Suppressor macrophage treated with lipopolysaccharide for 4 hours (primary cell): ENCODE measurements around the gene ITM2C.

ENCODE experiments used
- DNase-seq: peaks from one replicate; pipeline ENCODE4 v3.0.0-alpha.2; 2020

The ITM2C gene

DNA sequence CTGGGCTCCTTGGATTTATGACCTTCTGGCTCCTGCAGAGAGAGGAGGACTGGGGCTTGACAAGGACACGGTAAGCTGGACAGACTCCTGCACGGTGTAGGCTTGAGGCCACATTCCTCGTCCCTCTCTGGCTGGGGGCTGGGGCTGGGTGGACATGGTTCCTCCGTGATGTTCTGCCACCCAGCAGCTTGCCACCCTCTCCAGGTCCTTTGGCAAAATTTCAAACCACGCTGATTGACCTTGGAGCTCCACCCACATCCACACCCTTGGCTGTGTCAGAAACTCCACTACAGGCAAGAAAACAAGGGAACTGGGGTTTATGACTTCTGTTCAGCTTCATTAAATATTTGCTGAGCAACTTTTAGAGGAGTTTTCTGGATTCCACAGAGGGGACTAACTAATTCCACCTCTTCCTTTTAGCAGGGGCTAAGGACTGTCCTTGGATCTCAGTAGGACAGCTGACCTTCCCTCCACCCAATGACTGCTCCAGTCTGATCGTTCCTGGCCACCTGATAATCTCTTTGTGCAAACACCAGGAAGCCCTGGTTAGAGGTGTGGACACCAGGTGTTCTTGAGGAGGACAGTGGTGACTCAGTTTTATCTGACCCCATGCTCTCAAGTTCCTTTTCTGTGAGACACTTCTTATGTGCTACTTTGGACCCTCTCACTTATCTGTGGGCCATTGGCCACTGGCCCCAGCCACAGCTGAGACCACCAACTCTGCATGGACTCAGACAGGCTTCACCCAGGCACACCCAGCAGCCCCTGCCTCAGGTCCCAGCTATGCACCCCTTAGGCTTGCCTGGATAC lies 31.0 kb downstream of the ITM2C start:
- DNase-seq, result no peak

DNA sequence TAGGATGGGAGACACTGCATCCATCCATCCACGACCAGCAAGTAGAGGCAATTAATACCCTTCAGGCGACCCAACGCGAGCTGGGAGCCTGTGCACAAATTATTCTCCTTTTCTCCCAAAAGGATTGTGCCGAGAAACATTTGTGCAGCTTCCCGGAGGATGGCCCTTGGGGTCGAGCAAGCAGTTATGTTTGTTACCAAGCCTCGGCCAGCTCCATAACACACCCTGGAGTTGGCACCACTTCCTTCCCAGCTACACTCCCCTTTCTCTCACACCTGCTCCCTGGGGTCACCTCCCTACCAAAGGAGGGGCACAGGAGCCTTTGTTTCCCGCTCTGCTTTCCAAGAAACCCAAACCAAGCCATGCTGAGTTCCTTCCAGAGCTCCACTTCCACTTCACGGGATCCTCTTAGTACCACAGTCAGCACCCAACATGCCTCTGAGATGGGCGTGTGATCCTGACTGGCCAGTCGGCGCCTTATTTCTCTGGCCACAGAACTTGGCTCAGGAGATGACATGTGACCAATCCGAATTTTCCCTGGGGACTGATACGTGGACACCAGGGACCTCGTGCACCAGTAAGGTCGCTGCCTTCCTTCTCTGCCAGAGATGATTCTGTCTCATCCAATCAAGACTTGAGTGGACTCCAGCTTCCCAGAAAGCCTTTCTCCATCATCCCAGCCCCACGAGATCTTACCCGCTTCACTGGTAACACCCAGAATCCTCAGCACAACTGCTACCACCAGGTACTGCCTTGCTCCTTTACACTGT lies 31.8 kb downstream of the ITM2C start:
- no peak for DNase-seq

DNA sequence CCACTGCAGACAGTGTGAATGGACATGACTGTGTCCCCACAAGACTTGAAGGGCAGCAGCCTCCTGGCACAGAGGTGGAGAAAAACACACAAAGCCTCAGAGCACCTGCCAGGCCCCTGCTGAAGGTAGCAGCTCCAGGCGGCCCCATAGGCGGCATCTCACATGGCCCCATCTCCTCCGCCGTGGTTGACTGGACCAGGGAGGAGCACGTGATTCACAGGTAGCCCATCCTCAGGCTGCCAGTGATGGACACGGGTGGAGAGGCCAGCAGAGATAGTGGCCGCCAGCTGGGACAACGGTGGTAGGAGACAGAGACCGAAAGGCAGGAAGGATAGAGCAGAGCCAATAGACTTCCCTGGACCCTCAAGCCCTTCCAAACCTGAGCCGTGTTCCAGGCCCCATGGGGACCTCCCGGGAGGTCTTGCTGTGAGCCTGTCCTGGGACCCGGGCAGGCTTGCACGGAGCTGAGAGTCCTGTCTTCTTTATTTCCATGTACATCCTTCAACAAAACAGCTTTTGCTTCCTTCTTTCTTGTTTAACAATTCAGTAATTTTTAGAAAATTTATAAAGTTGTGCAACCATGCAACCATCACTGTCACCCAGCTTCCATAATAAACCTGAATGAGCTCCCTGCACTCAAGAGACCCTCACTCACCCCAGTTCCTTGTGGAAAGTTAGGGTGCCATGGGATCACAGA lies 33.4 kb downstream of the ITM2C start:
- DNase-seq, result no peak

GRCh38 chr2:230898713-230899091 lies 34.0 kb downstream of the ITM2C start:
- no peak for DNase-seq

- no peak for DNase-seq
Observed at GRCh38 chr2:230899287-230899686, 34.5 kb downstream of the ITM2C start.

GRCh38 chr2:230899786-230900185 lies 35.0 kb downstream of the ITM2C start:
- DNase-seq, result no peak

DNA sequence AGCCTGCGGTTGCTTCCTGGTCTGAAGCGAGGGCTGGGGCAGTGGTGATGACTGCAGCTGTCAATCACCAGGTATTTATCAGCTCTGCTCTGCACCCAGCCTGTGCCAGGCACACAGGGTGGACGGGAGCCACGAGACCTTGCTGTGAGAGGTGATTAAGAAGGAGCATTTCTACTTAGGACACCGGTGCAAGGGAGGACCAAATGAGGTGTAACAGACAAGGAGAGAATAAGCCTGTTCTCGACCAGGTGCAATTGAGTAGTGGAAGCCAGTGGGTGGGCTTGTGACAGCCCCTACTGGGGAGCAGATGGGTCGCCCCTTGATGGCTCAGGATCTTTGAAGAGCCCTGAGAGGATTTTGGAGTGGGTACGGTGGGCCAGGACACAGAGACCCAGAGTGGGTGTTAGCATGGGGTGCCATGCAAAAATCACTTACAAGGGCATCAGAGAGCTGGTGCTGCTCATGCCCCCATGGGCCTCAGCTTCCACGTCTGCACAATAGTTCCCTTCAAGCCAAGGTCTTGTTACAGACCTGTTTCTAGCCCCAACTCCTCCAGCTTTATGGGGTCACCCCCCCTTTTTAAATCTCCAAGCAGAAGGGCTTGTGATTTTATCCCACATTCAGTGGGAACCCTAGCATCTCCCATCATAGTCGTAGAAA lies 35.7 kb downstream of the ITM2C start:
- DNase-seq, result no peak

DNA sequence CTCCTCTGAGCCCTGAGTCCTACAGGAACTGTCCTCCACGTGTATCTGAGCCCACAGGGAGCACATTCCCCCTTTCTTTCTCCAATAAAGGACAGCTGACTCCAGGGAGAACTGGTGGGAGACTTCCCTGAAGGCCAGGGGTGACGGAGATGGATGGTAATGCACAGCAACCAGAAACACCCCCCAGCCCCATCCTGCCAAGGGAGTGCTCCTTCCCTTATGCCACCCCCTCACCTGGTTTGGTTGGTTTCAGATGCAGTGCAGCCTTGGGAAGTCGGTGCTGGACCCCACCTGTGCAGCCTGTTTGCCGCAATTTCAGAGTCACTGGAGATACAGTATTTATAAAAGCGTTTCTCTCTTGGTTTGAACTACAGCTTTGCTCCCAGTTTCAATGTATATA lies 36.3 kb downstream of the ITM2C start:
- DNase-seq, result no peak

GRCh38 chr2:230902180-230902899 lies 37.6 kb downstream of the ITM2C start:
- DNase-seq, result peak; percentile 75

DNA sequence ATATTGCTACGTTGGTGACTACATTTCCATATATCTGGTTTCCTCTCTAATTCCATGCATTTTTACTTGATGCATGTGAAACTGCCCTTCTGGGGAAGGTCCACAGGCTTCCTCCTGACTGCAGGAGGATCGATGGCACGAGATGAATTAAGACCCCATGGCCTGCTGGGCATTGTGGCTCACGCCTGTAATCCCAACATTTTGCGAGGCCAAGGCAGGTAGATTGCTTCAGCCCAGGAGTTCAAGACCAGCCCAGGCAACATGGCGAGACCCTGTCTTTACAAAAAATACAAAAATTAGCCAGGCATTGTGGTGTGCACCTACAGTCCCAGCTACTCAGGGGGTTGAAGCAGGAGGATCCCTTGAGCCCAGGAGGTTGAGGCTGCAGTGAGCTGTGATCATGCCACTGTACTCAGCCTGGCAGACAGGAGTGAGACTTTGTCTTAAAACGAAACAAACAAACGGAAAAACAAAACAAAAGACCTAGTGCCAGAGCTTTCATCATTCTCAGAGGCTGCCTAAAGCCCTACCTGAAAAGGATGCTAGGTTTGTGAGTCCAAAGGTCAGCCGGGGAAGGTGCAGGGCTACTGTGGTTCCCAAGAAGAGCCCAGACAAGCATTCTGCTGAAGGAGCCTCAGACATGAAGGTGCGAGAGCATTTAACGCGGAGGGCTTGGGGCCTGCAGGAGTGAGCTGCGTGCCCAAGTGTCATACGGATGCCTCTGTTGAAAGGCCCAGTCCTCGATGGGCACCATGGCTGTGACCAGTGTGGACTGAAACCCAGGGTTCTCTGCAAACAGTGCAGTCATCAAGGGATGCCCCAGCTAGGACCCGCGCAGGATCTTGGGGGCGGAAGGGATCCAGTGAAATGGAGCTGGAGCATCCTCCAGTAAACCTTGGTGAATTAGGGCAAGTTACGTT lies 38.7 kb downstream of the ITM2C start:
- no peak for DNase-seq

DNA sequence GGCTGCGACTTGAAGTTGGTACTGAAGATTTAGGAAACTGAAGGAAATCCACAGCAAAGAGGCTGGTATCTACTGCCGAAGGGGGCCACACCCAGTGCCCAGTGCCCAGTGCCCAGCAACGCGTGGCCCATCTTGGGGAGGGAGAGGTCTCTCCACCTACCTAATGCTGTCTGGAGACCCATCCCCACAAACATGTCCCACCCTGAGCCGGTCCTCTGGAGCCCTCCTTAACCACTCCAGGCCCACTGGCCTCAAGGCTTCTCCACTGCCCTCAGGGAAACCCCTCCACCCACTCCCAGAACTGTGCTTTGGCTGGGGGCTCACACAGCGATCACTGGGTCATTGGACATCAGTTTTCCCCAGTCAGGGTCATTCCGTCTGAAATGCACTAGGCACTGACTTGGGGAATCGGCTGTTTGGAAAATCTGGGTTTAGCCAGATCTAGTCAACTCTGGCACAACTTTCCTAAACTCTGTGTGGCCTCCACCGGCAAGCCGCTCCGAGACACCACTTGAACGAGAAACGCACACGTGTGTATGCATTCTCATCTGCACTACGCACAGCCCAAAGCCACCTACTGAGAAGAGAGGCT lies 40.2 kb downstream of the ITM2C start:
- DNase-seq, result no peak

DNA sequence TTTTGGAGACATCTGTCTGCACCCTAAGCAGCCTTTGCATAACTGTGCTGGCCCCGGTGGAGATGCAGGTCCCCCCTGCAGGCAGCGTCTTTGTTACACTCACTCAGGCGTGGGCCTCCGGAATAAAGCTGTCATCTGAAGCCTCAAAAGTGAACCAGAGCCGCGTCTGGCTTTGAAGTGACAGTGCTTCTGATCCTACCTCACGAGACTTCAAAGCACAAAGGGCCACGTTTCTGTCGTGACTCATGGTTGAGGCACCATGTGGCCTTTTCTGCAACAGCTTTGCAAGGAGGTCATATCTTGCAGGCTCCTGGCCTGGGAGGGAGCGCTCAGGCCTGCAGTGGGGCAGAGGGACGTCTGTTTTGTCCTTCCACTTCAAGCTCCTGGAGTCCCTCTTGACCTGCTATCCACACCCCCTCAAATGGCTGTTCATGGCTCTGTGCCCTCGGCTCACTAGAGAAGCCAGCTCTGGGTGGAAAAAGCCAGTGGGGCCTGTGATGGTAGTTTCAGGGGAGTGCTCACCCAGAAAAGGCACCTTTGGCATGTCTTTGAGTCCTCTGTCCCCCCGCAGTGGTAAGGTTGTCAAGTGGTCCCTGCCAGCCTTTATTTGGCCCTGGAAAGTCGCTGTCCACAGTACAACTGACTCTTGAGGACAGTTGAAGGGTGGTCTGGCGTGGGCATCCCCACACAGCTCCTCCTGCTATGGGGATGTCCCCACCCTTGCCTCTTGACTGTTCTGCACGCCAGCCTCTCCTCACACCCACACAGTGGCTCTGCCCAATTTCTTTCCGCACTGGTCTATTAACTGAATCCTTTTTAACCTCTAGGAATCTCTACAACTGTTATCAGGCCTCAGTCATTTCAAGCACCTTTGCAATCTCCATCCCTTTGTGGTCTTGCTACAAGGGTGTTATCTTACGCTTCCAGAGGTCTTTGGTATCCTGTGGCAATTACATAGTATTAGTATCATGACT lies 41.0 kb downstream of the ITM2C start:
- DNase-seq, result no peak

DNA sequence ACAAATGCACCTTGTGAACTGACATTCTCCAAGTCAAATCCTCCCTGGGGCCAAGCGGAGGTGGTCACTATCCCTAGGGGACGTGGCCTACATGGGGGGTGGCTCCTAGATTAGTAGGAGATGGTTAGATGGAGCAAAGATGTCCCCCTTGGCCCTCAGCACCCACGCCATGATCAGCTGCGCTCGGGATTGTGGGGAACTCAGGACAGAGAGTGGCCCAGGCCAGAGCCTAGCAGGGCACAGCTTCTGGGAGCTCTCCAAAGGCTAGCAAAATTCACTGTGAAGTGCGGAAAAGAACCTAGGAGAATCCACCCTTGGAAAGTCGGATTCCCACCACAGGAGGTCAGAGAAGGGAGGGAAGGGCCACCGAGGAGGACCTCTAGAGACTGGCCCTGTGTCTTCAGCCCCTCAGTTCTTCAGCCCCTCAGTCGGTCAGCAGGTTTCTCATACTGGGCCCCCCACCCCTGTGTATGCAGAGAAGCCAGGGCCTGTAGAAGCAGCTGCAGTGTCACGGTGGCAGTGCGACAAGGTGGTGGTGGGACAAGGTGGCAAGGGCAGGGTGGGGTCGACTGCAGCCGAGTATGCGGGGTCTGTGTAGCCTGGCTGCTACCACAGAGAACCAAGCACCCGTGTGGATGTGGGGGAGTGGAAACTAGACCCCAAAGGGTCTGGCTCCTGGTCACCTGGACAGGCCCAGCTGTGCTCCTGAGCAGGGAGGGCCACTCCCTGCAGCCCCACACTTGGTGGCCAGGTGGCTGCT lies 41.9 kb downstream of the ITM2C start:
- DNase-seq, result no peak

DNA sequence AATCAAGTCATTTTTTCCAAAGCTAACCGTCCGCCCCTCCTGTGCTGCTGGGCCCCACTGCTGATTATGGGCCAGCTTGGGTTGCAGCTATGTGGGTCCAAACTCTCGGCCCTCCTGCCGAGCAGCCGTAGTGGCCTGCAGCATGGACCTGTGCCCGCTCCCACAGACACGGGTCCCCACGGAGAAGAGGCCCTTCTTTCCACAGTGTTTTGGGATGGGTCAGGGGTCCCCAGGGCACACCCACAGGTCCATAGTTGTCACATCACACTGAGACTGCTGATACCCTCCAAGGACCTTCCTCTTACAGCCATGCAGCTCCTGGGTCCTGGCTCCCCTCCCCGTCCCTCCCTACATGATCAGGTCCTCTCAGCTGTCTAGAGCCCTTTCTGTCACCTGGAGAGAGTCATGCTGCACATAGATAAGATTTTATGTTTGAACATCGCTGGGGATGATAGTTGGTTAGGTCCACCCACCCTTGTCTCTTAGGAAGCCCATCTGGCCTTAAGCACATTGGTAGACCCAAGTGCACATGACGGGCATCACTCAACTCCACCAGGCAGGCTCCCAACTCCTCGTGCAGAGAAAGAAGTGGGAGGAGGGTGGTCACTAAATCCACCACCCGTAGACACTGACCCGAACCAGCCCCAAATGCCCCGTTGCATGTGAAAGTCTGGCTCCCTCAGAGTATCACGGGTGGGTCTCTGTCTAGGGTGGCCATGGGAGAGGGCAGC lies 42.8 kb downstream of the ITM2C start:
- no peak for DNase-seq

DNA sequence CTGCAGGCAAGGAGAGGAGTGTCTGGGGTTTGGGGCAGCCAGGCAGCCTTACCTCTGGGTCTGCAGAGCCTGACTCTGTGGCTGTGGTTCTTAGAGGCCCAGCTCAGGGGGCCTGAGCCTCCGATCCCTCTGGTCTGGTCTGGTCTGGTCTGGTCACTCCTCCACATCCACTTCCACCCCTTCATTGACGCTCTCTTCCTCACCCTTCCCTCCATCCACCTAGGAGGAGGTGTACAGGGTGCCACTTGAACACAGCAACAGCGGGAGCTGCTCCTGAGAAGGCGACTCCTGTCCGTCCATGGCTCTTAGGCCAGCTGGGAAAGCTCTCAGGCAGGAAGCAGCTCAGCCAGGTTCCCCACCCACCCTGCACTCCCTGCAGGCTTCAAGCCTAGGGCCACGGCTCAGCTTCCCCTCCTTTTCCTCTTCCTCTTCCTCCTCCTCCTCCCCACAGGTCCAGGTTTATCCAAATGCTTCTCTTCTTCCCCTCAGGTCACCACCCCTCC lies 43.4 kb downstream of the ITM2C start:
- no peak for DNase-seq

- peak; percentile 84 for DNase-seq
Observed at GRCh38 chr2:230908595-230909191, 44.0 kb downstream of the ITM2C start.

- no peak for DNase-seq
Observed at GRCh38 chr2:230909841-230910545, 45.3 kb downstream of the ITM2C start.
